ENCODE results near the gene SRP14. TPM values are rescaled to one million over a fixed set of nuclear protein-coding genes. Genes with fewer than 3 reads are reported as not detected.

Gene SRP14
- total RNA-seq, 4 donors from 2014 or later: 237 to 371 (median 275) TPM

- TF ChIP-seq CTCF (IDR thresholded peaks at IDR 0.05; ENCODE audit: low read depth): no peak
Observed at GRCh38 chr15:40016224-40016865, 22.6 kb downstream of the SRP14 start.

DNA sequence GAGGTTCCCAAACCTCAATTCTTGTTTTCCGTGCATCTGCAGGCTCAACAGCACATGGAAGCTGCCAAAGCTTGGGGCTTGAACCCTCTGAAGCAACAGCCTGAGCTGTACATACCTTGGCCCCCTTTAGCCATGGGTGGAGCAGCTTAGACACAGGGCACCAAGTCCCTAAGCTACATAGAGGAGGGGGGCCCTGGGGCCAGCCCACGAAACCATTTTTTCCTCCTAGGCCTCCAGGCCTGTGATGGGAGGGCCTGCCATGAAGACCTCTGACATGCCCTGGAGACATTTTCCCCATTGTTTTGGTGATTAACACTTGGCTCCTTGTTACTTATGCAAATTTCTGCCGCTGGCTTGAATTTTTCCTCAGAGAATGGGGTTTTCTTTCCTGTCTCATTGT is 24.6 kb downstream of the SRP14 start:
- TF ChIP-seq CTCF (IDR thresholded peaks at IDR 0.05; ENCODE audit: low read depth): no peak

GRCh38 chr15:40011303-40011702 is 27.7 kb downstream of the SRP14 start:
- TF ChIP-seq CTCF (IDR thresholded peaks at IDR 0.05; ENCODE audit: low read depth): no peak

DNA sequence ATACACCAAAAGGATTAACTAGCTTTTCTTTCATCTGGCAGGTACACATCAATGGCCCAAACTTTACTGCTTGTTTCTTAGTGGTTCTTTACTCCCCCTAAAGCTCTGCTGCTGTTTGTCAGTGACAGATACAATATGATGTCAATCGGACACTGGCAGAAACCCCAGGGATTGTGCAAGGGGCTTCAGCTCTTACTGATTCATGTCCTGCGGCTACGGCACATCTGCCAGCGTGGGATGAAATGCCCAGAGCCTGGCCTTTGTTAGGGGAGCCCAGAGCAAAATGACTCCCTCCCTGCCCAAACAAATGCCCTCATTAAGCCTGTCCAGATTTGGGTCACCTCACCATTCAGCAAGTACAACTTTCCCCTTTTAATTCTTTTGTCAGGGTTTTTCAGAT is 28.3 kb downstream of the SRP14 start:
- TF ChIP-seq CTCF (IDR thresholded peaks at IDR 0.05; ENCODE audit: low read depth): no peak

GRCh38 chr15:40008061-40008765 is 30.8 kb downstream of the SRP14 start:
- TF ChIP-seq CTCF (IDR thresholded peaks at IDR 0.05; ENCODE audit: low read depth): no peak

DNA sequence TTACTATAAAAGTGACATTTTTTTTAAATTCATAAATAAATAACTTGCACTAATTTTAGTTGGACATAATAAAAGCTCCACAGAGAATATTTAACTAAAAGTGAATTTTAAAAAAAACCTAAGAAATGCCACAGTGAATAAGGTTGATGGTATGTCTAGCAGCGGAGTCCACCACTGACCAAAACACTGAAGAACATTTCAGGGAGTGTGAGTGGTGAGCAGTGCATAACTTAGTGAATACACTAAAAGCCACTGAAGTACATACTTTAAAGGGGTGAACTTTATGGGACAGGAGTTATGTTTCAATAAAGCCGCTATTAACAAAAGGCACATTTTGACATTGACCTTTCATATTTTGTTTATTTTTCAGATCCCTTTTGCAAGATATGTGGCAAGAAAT is 32.3 kb downstream of the SRP14 start:
- TF ChIP-seq CTCF (IDR thresholded peaks at IDR 0.05; ENCODE audit: low read depth): no peak

GRCh38 chr15:40006003-40006402 is 33.0 kb downstream of the SRP14 start:
- no peak for TF ChIP-seq CTCF (IDR thresholded peaks at IDR 0.05; ENCODE audit: low read depth)

All from subcutaneous adipose tissue (tissue), 4 donors.